HG02798 (cell line): ENCODE data around the gene CD109.
"Not testable (repeated sequence)": the region's sequence is repeated elsewhere in the genome, so short reads cannot be mapped to it uniquely, and the experiment has no call there.

Experiments
- ATAC-seq: cut with Tn5 transposase; IDR thresholded peaks from one replicate; pipeline ENCODE4 v1.9.1; 2021; ENCODE audit warnings: mild to moderate bottlenecking; ENCODE audit not compliant: unreplicated experiment, poor library complexity

CD109 gene

DNA sequence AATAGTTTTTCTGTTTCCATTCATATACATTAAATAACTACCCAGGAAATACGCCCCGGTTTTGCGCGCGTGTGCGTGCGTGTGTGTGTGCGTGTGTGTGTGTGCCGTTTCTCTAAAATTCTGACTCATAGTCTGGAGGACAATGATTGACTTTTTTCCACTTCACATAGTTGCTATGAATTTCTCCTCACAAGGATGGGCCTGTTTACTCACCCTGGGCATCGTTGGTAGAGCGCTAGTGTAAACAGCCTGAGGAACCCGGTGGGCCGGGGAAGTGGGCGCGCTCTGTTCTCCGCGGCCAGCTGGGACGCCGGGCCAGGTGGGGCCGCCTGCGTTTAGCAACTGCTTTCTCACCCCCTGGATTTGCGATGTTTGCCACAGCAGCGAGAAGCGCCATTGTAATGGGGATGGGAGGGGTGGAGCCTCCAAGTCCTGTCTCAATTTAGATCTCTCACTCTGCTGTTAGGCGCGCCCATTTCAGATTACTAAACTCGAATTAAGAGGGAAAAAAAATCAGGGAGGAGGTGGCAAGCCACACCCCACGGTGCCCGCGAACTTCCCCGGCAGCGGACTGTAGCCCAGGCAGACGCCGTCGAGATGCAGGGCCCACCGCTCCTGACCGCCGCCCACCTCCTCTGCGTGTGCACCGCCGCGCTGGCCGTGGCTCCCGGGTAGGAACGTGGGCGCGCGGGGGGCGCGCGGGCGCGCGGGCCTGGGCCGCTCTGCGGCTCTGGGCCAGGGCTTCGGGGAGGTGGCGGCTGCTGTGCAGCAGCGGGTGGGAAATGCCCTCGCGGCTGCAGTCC, at the start of gene CD109:
Gene CD109, plus strand, starts transcription at position 585 of the 803 bp plus-strand sequence. Its CDS starts 13 bp downstream, at position 598.
- ATAC-seq, result peak; percentile 58

DNA sequence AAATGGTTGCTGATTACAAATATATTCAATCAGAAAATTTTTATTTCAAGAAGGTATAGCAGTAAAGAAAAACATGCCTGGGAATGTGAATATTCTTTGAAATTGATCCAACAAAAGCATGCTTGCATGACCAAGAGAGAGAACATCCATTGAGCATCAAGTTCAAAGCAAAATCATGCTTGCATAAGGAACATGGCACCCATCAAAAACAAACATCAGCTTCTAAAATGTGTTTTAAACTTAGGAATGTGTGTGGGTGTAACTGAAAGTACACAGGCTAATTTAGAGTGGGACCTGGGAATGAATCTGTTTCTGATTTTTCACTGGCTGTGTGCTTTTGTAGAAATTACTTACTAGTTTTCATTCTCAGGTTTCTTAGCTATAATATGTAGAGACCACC, 47.8 kb upstream of the CD109 start:
- ATAC-seq, result no peak

DNA sequence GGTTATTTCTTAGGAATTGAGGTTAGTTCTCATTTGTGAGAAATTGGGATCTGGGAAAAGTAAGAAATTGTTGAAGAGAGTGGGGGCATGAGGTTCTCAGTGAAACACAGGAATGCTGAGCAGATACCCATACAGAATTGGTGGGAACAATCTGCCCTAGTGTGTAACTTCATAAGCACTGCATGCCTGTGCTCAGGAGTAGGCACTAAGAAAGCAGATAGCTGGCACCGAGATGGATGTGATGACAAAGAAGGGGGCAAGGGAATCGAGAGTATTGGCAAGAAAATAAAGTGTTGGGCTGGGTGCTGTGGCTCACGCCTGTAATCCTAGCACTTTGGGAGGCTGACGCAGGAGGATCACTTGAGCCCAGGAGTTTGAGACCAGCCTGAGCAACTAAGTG, 46.2 kb upstream of the CD109 start:
- no peak for ATAC-seq

DNA sequence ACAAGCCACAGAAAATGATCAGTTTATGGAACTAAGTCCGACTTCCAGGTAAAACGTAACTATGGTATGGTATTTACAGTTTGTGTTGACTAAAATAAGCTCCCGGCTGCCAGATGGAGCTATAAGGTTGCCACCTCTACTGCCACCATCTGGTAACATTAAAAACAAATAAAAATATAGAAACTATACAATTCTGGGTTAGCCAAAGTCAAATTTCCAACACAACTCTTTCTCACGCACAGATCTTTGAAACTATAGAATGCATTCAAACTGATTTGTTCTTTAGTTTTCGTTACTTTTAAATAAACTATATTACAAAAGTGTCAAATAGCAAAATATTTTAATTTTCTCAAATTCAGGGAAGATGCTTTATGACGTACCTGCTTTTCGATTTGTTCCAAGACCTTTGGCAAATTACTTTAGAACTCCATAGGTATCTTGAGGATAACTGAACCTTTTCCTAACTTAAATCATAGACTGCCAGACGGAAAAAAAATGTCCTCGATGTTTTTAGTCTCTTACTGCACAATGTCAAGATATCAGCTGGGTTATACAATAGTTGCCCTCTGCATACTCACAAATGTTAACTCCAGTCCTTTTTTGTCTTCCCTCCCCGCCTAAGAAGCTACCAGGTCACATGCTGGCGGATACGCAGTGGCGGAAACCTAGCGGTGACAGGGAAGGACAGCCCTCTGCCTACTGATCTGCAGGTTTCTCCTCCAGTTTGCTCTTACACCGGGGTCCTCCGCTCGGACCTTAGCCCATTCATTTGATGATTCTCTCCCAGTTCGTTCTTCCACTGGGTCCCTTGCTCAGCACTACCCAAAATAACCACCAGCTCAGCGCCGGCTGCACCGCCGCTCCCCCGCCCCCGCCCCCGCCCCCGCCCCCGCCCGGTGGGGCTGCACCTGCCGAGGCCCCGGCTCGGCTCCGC, 43.1 kb upstream of the CD109 start:
- peak; percentile 54 for ATAC-seq

DNA sequence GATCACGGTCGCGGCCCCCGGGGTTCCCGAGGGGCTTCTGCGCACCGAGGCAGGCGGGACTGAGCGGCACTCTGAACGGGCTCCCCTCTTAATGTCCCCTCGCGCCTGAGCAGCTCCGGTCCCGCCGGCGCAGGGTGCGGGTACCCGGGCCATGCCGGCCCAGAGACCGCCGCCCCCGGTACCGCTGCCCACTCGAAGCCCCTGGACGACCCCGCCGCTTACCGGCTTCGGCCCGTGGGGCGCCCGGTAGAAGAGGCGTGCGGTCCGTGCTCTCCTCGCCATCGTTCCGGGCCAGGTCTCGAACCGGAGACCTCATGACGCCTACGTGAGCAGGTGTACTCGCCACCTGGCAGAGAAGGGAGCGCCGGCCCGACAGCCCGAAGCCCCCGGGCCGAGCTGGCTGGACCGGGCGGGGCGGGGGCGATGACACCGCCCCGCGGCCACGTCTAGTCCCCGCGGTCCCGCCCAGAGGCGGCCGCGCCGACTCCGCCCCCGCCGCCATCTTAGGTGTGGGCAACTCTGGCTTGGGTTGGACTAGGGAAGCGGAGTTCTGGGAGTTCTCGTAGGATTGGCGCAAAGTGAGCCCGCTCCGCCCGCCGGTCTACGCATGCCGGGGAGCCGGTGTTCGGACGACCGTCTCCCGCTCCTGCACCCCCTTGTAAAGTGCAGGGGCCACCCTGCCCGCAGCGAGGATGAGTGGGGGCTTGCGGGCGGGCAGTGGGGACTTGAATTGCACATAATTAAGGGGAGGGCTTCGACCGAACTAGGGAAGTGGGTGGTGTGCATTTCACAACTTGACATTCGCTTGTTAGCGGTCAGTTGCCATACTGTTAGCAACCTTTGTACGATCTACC, 42.2 kb upstream of the CD109 start, which contains the start of gene SLC17A5:
Gene SLC17A5, minus strand, starts transcription at position 422 of the 854 bp plus-strand sequence. Its CDS starts 106 bp downstream, at position 316.
- peak; percentile 89 for ATAC-seq

DNA sequence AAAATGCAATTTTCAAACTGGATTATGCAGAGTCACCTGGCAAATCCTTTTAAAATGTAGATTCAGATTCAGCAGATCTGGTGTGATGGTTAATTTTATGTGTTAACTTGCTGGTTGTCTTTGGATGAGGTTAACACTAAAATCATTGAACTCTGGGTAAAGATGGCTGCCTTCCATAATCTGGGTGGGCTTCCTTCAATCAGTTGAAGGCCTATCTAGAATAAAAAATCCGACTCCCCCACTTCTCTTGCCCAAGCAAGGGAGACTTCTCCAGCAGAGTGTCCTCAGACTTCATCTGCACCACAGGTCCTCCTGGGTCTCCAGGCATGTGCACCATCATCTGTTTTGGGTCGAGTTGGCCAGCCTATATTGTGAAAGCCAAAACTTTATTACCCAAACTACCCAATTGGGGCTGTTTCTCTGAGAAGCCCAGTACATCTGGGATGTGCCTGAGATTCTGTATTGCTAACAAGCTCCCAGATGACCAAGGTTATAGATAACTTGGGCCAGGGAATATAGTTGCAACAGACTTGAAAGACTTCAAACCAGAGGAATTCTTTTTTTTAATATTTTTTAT, 40.6 kb upstream of the CD109 start:
- ATAC-seq, result no peak

DNA sequence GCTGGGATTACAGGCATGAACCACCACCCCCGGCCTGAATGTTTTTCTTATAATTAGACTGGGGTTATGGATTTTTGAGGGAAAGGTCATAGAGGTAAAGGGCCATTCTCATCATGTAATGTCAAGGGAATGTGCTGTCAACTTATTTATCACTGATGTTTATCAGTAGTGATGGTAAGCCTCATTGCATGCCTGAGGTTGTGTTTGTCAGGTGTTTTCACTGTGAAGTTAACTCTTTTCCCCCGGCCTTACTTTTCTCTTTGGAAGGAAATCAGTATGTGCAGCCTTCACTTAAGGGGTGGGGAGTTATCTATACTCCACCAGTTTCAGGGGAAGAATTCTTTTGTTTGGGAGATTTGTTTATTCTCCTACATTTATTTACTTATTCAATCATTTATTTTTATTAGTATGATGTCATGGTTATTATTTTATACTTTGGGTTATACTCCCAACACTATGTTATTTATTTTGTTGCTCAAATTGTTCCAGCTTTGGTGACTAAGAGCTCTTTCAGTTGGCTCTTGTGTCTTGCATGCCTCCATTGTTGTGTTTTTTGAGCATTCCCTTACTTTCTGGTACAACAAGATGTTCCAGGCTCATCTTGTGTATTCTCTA, 39.4 kb upstream of the CD109 start:
- no peak for ATAC-seq

DNA sequence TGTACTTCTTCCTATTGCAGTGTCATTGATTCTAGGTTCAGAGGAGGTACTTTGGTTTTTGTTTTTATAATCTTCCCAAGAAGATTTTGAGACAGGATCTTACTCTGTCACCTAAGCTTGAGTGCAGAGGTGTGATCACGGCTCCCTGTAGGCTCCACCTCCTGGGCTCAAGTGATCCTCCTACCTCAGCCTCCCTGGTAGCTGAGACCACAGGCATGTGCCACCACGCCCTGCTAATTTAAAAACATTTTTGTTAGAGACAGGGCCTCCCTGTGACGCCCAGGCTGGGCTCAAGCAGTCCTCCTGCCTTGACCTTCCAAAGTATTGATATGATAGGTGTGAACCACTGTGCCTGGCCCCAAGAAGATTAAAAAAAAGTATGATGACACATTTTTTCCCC, 38.8 kb upstream of the CD109 start:
- no peak for ATAC-seq

DNA sequence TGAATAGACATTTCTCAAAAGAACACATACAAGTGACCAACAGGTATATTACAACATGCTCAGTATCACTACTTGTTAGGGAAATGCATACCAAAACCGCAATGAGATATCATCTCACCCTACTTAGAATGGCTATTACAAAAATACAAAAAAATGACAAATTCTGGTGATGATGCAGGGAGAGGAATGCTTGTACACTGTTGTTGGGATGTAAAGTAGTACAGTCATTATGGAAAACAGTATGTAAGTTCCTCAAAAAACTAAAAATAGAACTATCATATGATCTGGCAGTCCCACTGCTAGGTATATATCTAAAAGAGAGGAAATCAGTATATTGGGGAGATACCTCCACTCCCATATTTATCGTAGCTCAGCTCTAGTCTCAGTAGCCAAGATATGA, 31.3 kb upstream of the CD109 start:
- no peak for ATAC-seq

DNA sequence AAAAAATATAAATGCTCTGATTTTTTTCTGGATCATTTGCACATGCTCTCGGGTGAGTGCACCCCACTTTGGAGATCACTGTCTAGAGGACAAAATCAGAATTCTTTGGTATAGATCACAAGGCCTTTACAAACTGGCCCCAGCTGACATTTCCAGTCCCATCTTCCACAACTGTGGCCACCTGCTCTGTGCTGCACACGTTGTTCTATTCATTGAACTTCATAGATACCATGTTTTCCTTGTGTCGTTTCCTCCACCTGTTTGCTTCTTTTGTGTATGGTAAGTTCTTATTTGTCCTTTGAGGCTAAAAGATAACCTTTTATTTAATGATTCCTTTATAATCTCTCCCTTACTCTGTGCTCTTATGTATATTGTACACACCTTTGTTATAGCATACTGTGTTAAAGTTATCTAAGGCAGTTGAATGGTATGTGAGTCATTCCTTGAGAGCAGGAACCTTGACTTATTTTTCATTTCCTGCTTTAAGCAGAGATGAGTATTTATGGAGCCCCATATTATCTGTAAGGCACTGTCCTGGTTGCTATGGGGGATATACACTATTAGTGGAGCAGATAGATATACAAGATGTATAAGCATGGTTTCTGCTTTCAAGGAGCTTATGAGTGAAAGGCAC, 30.2 kb upstream of the CD109 start:
- peak; percentile 51 for ATAC-seq

DNA sequence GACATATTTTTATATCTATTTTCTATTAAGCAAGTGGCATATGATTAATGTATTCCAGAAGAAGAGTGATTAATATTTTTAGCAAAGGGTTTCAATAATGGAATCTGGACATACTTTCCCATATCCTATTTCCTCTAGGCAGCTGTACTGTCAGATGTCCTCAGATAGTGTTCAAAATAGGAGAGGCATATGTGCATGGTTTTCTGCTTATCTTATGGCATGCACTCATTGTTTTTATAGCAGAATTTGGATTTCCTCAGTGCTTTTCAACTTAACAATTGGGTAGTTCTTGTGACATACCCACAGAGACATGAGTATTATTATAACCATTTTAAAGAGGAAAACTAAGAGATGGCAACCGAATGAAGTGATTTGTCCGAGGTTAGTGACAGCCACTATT, 29.6 kb upstream of the CD109 start:
- ATAC-seq, result no peak

DNA sequence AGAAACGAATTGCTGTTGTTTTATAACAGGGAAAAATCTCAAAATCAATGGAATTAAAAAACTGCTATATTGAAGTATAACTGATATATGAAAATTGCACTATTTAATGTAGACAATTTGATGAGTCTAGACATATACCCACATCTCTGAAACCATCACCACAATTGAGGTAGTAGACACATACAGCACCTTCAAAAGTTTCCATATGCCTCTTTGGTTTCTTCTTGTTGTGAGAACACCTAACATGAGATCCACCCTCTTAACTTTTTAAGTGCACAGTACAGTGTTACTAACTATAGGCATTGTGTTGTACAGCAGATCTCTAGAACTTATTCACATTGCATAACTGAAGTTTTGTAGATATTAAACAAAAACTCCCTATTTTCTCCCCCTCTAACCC, 28.2 kb upstream of the CD109 start:
- no peak for ATAC-seq

DNA sequence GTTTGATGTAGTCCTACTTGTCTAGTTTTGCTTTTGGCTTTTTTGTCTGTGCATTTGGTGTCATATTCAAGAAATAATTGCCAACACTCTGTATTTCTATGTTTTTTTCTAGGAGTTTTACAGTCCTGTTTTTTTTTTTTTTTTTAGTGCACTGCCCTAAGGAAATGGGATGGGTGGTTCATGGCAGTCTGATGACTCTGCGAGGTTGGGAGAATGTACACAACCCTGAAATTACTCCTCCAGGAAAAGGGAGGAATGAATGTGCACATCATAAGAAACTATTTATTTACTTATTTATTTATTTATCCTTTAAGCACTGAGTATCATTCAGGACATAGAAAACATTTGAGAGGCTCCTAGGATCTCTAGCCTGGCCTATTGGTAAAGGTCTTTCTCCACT, 27.0 kb upstream of the CD109 start:
- no peak for ATAC-seq

DNA sequence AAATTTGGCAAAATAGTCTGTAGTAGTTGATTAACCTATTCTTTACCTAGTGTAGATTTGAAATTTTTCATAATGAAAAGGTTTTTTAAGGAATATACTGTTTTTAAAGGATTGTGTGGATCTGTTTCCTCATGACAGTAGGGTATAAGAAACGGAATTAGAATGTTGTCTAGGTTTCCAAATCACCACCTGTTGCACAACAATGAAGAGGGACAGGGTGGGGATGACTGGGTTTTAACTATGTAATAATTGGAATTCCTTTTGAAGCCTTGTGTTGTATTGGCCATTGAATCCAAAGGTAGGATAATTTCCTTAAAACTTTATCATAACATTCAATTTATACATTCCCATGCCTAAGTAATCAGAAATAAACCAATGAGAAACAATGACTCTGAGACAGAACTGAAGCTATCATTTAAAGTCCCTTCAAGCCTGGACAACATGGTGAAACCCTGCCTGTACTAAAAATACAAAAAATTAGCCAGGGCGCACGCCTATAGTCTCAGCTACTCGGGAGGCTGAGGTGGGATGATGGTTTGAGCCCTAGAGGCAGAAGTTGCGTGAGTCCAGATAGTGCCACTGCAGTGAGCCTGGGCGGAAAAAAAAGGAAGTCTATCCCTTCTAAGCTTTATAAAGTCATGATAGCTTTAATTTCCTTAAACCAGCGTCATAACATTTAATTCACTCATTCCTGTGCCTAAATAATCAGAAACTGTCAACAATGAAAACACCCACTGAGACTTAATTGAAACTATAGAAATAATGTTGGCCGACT, 23.9 kb upstream of the CD109 start:
- no peak for ATAC-seq

DNA sequence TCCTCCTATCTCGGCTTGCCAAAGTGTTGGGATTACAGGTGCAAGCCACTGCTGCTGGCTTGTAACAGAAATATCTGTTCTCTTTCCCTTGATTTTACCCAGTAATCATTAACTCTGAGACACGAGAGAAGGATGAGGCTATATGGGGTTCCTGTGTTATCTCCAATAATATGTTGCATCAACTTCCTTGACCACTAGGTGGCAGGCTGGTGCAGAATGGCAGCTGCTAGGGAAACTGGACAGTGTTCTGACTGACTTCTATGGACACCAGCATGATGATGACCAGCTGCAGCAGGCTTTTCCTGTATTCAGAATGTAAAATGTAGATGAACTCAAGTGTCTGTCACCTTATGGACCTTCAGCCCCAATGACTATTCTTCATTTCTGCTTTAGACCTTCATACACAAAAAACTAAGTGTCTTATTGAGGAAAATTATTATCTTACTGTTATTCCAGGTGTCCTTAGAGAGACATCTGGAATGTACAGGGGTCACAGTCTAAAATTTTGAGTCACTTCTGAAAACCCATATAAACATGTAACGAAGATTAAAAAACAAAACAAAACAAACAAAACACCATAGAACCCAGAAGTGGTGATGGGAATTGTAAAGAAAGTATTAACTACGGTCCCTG, 20.4 kb upstream of the CD109 start:
- peak; percentile 93 for ATAC-seq

DNA sequence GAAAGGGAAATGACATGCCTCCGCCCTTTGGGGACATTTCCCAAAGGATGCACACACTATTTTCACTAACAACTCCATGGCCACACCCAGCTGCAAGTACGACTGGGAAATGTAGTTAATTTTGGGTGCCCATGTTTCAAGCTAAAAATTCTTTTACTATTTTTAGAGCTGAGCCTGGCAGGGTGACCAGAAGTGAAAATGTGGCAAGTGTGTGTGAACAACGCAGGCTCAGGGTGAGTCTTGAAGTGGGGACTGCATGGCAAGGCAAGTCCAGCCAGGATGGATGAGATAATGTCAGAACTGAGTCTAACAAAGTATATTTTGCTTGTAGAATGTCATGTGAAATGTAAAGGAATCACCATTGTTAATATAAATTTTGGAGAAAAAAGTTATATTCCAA, 17.0 kb upstream of the CD109 start:
- ATAC-seq, result no peak

DNA sequence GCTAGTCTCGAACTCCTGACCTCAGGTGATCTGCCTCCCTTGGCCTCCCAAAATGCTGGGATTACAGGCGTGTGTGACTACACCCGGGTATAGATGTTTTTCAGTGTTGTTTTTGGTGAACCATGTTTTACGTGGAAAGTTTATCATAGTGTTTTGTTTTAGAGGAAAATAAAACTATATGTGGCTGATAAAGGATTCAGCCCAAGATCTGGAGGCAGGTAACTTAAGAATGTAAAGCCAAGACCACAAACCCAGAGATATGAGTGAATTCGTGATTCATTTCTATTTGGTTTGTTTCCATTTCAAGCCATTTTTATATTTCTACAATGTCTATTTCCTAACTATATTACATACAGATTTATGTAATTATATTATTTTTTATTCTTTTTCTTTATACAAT, 16.2 kb upstream of the CD109 start:
- ATAC-seq, result not testable (repeated sequence)
